HepG2 (cell line): ENCODE results near the gene NCKIPSD. TPM values are rescaled to one million over a fixed set of nuclear protein-coding genes. Genes with fewer than 3 reads are reported as not detected.

Experiments used
- CBX1 ChIP-seq: IDR thresholded peaks from one replicate; pipeline ENCODE4 v1.6.1; 2016; ENCODE audit warnings: antibody characterized with exemption, low read depth
- DPF2 ChIP-seq: sonication (generic); formaldehyde crosslinking; IDR thresholded peaks from 2 replicates; pipeline ENCODE4 v1.4.0; 2020; ENCODE audit warnings: mild to moderate bottlenecking, low read depth, missing genetic modification reagents, borderline replicate concordance
- EEA1 ChIP-seq: sonication (generic); formaldehyde crosslinking; IDR thresholded peaks from 2 replicates; pipeline ENCODE4 v1.5.1; 2020; ENCODE audit warnings: mild to moderate bottlenecking, missing genetic modification reagents, borderline replicate concordance
- MED13 ChIP-seq: sonication (generic); formaldehyde crosslinking; IDR thresholded peaks from 2 replicates; pipeline ENCODE4 v1.5.0; 2020; ENCODE audit warnings: missing genetic modification reagents
- NKX3-1 ChIP-seq: sonication (generic); formaldehyde crosslinking; IDR thresholded peaks from 2 replicates; pipeline ENCODE4 v1.5.0; 2020; ENCODE audit warnings: missing genetic modification reagents
- NR2F1 ChIP-seq, 2 experiments: fragments of 450-650 bp in 1 of 2; formaldehyde crosslinking in 1 of 2; IDR thresholded peaks; 2 replicates each; pipeline versions ENCODE4 v1.5.0 to v1.6.1; 2016 to 2020; ENCODE audit warnings: mild to moderate bottlenecking in 1 of 2, missing compliant biosample characterization in 1 of 2, missing genetic modification reagents in 1 of 2, moderate library complexity in 1 of 2
- PHF21A ChIP-seq: sonication (generic); formaldehyde crosslinking; IDR thresholded peaks from 2 replicates; pipeline ENCODE4 v1.5.0; 2020; ENCODE audit warnings: mild to moderate bottlenecking, missing genetic modification reagents
- POLR2AphosphoS2 ChIP-seq: IDR thresholded peaks from 2 replicates; pipeline ENCODE4 v1.6.1; 2011; ENCODE audit warnings: low read depth, low read length, improper control_type of control experiment
- SMARCE1 ChIP-seq: fragments of 450-650 bp; IDR thresholded peaks from 2 replicates; pipeline ENCODE4 v1.6.1; 2017; ENCODE audit warnings: borderline replicate concordance
- SP5 ChIP-seq: IDR thresholded peaks from 2 replicates; pipeline ENCODE4 v1.6.1; 2016; ENCODE audit warnings: low read depth, borderline replicate concordance
- XRCC5 ChIP-seq: fragments of 200-400 bp; formaldehyde crosslinking; optimal IDR thresholded peaks from 2 replicates; pipeline ENCODE3; 2017; ENCODE audit warnings: mild to moderate bottlenecking, low read length
- ZKSCAN1 ChIP-seq: fragments of 150-350 bp; IDR thresholded peaks from 2 replicates; pipeline ENCODE4 v1.6.1; 2014; ENCODE audit warnings: low read length
- ZNF367 ChIP-seq: sonication (generic); formaldehyde crosslinking; IDR thresholded peaks from 2 replicates; pipeline ENCODE4 v1.4.0; 2020; ENCODE audit warnings: missing genetic modification reagents, borderline replicate concordance
- ZNF563 ChIP-seq: sonication (generic); formaldehyde crosslinking; IDR thresholded peaks from 2 replicates; pipeline ENCODE4 v1.8.0; 2022; ENCODE audit warnings: mild to moderate bottlenecking, moderate library complexity, missing genetic modification reagents
- ZNF615 ChIP-seq: sonication (generic); formaldehyde crosslinking; IDR thresholded peaks from 2 replicates; pipeline ENCODE4 v1.5.0; 2020; ENCODE audit warnings: mild to moderate bottlenecking, missing genetic modification reagents, borderline replicate concordance
- ZNF674 ChIP-seq: sonication (generic); formaldehyde crosslinking; IDR thresholded peaks from 2 replicates; pipeline ENCODE4 v1.5.0; 2020; ENCODE audit warnings: low read depth, mild to moderate bottlenecking, missing genetic modification reagents
- ZNF782 ChIP-seq: sonication (generic); formaldehyde crosslinking; IDR thresholded peaks from 2 replicates; pipeline ENCODE4 v1.4.0; 2020; ENCODE audit warnings: missing genetic modification reagents, mild to moderate bottlenecking, borderline replicate concordance
- polyA plus RNA-seq, 8 experiments: library from polyadenylated mRNA; depleted of rRNA in 3 of 8; stranded (reverse) in 7 of 8; unstranded in 1 of 8; fragments of >200 nt; fragmentation: Illumina TruSeq in 4 of 8; extraction: Trizol in 4 of 8; gene quantifications; 2 replicates each; pipeline versions ENCODE4 v1.2.1 to v1.2.3, GENCODE V29; 2011 to 2016; ENCODE audit warnings: low read depth in 4 of 8, missing spikeins in 1 of 8, mixed read lengths in 1 of 8; ENCODE audit not compliant: insufficient read depth in 1 of 8
- total RNA-seq, 5 experiments: library from RNA; depleted of rRNA; stranded (reverse); fragments of >200 nt; fragmentation: Illumina TruSeq; extraction: Trizol; gene quantifications; 2 replicates each; pipeline ENCODE4 v1.2.3, GENCODE V29; 2016; ENCODE audit warnings: low read depth in 1 of 5
- TF ChIP-seq, protein P1 (sequence below): sonication (generic); formaldehyde crosslinking; IDR thresholded peaks from 2 replicates; pipeline ENCODE4 v1.8.1; 2023; ENCODE audit warnings: mild to moderate bottlenecking, inconsistent platforms, moderate library complexity, missing genetic modification reagents, borderline replicate concordance
- TF ChIP-seq, protein P2 (sequence below): sonication (generic); formaldehyde crosslinking; IDR thresholded peaks from 2 replicates; pipeline ENCODE4 v1.4.0; 2020; ENCODE audit warnings: mild to moderate bottlenecking, missing genetic modification reagents
- TF ChIP-seq, protein P3 (sequence below): sonication (generic); formaldehyde crosslinking; conservative IDR thresholded peaks from 2 replicates; pipeline ENCODE4 v1.4.0; 2020; ENCODE audit warnings: missing genetic modification reagents
- TF ChIP-seq, protein P4 (sequence below): sonication (generic); formaldehyde crosslinking; IDR thresholded peaks from 2 replicates; pipeline ENCODE4 v1.5.0; 2020; ENCODE audit warnings: missing genetic modification reagents
- TF ChIP-seq, protein P5 (sequence below): sonication (generic); formaldehyde crosslinking; IDR thresholded peaks from 2 replicates; pipeline ENCODE4 v1.4.0; 2020; ENCODE audit warnings: missing genetic modification reagents

Gene NCKIPSD
- total and polyA plus RNA-seq, 2 of the 13 experiments (the other 11 are each of a cell fraction or from before 2014, with no cell fraction given), result 13.5 to 35.2 TPM

DNA sequence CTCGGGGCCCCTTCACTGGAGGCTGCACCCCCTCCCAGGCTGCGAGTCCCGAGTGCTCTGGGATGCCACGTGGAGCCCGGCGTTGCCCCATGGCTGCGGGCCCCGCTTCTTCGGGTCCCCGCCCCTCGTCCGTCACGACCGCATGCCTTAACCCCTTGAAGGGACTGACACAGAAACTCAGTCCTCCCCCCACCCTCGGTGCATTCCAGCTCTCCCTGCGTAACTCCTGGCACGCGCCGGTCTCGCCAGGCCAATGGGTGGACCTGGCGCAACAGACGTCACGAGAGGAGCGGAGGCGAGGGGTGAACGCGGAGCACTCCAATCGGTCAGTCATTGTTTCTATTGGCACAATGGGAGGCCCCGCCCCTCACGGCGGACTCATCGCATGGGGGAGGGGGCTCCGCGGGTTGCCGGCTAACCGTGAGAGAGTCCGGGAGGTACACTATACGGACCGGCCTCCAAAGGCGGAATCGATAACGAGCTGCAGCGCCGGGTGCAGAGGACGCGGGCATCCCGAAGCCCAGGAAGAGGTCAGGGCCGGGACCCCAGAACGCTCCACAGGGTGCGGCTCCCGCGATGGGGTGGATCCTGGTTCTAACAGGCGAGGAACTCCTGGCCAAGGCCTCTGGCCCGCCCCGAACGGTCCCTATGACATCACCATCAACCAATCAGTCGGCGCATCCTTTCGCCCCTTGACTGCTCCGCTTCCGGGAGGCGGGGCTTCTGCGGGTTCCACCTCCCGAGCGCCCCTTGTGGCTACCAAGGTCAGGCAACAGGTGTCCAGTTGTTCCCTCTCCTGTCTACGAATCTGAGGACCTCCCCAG lies 22.0 kb downstream of the NCKIPSD start (continued):
- no peak for TF ChIP-seq ZKSCAN1
- TF ChIP-seq, protein P1, sequence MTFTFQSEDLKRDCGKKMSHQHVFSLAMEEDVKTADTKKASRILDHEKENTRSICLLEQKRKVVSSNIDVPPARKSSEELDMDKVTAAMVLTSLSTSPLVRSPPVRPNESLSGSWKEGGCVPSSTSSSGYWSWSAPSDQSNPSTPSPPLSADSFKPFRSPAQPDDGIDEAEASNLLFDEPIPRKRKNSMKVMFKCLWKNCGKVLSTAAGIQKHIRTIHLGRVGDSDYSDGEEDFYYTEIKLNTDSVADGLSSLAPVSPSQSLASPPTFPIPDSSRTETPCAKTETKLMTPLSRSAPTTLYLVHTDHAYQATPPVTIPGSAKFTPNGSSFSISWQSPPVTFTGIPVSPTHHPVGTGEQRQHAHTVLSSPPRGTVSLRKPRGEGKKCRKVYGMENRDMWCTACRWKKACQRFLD (CRISPR knock-in tag), result peak; percentile 79; the same call in 1 of the 2 replicates
- TF ChIP-seq ZNF563 (CRISPR knock-in tag), result peak; percentile 85; the same call in 1 of the 2 replicates
- 0 out of 2 replicates have a peak, but pooled peaks have one; percentile 67 for TF ChIP-seq ZNF615 (CRISPR knock-in tag)
- TF ChIP-seq NR2F1 (CRISPR knock-in tag; IDR thresholded peaks at IDR 0.05), result peak; percentile 38 to 89; a peak in 3 of 4 replicates
- TF ChIP-seq, protein P2, sequence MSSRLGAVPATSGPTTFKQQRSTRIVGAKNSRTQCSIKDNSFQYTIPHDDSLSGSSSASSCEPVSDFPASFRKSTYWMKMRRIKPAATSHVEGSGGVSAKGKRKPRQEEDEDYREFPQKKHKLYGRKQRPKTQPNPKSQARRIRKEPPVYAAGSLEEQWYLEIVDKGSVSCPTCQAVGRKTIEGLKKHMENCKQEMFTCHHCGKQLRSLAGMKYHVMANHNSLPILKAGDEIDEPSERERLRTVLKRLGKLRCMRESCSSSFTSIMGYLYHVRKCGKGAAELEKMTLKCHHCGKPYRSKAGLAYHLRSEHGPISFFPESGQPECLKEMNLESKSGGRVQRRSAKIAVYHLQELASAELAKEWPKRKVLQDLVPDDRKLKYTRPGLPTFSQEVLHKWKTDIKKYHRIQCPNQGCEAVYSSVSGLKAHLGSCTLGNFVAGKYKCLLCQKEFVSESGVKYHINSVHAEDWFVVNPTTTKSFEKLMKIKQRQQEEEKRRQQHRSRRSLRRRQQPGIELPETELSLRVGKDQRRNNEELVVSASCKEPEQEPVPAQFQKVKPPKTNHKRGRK, result no peak
- TF ChIP-seq PHF21A, result peak; percentile 81
- no peak; the same call in 1 of the 2 replicates for TF ChIP-seq ZNF782
- TF ChIP-seq, protein P3, sequence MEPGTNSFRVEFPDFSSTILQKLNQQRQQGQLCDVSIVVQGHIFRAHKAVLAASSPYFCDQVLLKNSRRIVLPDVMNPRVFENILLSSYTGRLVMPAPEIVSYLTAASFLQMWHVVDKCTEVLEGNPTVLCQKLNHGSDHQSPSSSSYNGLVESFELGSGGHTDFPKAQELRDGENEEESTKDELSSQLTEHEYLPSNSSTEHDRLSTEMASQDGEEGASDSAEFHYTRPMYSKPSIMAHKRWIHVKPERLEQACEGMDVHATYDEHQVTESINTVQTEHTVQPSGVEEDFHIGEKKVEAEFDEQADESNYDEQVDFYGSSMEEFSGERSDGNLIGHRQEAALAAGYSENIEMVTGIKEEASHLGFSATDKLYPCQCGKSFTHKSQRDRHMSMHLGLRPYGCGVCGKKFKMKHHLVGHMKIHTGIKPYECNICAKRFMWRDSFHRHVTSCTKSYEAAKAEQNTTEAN (CRISPR knock-in tag), result 0 out of 2 replicates have a peak, but pooled peaks have one; percentile 62
- TF ChIP-seq POLR2AphosphoS2, result no peak; the same call in 1 of the 2 replicates
- TF ChIP-seq, protein P4, sequence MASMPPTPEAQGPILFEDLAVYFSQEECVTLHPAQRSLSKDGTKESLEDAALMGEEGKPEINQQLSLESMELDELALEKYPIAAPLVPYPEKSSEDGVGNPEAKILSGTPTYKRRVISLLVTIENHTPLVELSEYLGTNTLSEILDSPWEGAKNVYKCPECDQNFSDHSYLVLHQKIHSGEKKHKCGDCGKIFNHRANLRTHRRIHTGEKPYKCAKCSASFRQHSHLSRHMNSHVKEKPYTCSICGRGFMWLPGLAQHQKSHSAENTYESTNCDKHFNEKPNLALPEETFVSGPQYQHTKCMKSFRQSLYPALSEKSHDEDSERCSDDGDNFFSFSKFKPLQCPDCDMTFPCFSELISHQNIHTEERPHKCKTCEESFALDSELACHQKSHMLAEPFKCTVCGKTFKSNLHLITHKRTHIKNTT (CRISPR knock-in tag), result no peak
- TF ChIP-seq SP5 (CRISPR knock-in tag), result peak; percentile 55
- TF ChIP-seq SMARCE1, result no peak
- TF ChIP-seq MED13, result no peak
- no peak for TF ChIP-seq DPF2 (CRISPR knock-in tag)
- TF ChIP-seq ZNF367 (CRISPR knock-in tag), result no peak
- no peak; the same call in 1 of the 2 replicates for TF ChIP-seq EEA1 (CRISPR knock-in tag)
- TF ChIP-seq, protein P5, sequence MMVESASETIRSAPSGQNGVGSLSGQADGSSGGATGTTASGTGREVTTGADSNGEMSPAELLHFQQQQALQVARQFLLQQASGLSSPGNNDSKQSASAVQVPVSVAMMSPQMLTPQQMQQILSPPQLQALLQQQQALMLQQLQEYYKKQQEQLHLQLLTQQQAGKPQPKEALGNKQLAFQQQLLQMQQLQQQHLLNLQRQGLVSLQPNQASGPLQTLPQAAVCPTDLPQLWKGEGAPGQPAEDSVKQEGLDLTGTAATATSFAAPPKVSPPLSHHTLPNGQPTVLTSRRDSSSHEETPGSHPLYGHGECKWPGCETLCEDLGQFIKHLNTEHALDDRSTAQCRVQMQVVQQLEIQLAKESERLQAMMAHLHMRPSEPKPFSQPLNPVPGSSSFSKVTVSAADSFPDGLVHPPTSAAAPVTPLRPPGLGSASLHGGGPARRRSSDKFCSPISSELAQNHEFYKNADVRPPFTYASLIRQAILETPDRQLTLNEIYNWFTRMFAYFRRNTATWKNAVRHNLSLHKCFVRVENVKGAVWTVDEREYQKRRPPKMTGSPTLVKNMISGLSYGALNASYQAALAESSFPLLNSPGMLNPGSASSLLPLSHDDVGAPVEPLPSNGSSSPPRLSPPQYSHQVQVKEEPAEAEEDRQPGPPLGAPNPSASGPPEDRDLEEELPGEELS, result peak; percentile 39
- 0 out of 2 replicates have a peak, but pooled peaks have one; percentile 41 for TF ChIP-seq NKX3-1
- no peak for TF ChIP-seq CBX1
- no peak for TF ChIP-seq ZNF674 (CRISPR knock-in tag)
- peak; percentile 77 for TF ChIP-seq XRCC5
